Measurements from ENCODE around the gene C10orf88.
"Not testable (repeated sequence)": the region's sequence is repeated elsewhere in the genome, so short reads cannot be mapped to it uniquely, and the experiment has no call there.

C10orf88 gene

GRCh38 chr10:122957474-122957873, 3.4 kb upstream of the C10orf88 start:
- DNase-seq, result no peak

- DNase-seq, result no peak
Measured at GRCh38 chr10:122955892-122956291, 1.9 kb upstream of the C10orf88 start.

GRCh38 chr10:122954731-122955050, 664 bp upstream of the C10orf88 start:
- no peak for DNase-seq

GRCh38 chr10:122949296-122949695, 4.7 kb downstream of the C10orf88 start:
- DNase-seq, result no peak

- DNase-seq, result no peak
Measured at GRCh38 chr10:122939856-122940543, 14.0 kb downstream of the C10orf88 start.

- DNase-seq, result no peak
Measured at GRCh38 chr10:122939133-122939855, 14.7 kb downstream of the C10orf88 start.

- DNase-seq, result no peak
Measured at GRCh38 chr10:122931088-122931906, 22.7 kb downstream of the C10orf88 start.

- no peak for DNase-seq
Measured at GRCh38 chr10:122930140-122930539, 23.9 kb downstream of the C10orf88 start.

GRCh38 chr10:122915700-122916099, 38.3 kb downstream of the C10orf88 start:
- DNase-seq, result no peak

GRCh38 chr10:122911889-122912484, 42.0 kb downstream of the C10orf88 start:
- DNase-seq, result peak; percentile 88

GRCh38 chr10:122910310-122910709, 43.7 kb downstream of the C10orf88 start, which contains the start of gene FAM24A:
Gene FAM24A (plus strand): TSS chr10:122910610. CDS start chr10:122911635, 1,025 bp downstream.
- DNase-seq, result no peak

- not testable (repeated sequence) for DNase-seq
Measured at GRCh38 chr10:122903861-122904260, 50.2 kb downstream of the C10orf88 start.

GRCh38 chr10:122894261-122894944, 59.6 kb downstream of the C10orf88 start:
- no peak for DNase-seq

GRCh38 chr10:122884166-122884565, 69.9 kb downstream of the C10orf88 start:
- DNase-seq, result no peak

GRCh38 chr10:122882766-122883165, 71.3 kb downstream of the C10orf88 start:
- no peak for DNase-seq

Measured in islet precursor cell (in vitro differentiated cells).